ENCODE measurements around the gene CPA5. TPM values are rescaled to one million over a fixed set of nuclear protein-coding genes. Genes with fewer than 3 reads are reported as not detected.

Gene CPA5
- total RNA-seq, 6 experiments from 2014 or later = not detected

DNA sequence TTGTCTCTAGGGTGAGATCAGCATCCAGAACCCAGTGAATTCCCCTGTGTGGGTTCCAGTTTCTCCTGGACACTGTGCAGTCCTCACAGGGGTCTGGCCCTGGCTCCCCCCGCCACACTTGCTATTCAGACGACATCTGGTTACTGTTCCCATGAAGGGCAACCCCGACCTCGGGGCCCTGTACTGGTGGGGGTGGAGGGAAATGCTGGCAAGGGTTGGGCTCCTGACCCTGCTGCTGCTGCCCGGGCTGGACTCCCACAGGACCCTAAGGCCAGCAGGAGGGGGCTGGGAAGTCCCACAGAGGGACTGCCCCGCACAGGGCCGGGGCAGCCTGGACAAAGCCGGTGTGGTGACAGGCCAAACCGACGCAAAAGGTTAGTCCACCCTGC lies 34.9 kb downstream of the CPA5 start:
- DNase-seq = no peak
- H3K27ac Mint-ChIP-seq = no peak overlapping the region

DNA sequence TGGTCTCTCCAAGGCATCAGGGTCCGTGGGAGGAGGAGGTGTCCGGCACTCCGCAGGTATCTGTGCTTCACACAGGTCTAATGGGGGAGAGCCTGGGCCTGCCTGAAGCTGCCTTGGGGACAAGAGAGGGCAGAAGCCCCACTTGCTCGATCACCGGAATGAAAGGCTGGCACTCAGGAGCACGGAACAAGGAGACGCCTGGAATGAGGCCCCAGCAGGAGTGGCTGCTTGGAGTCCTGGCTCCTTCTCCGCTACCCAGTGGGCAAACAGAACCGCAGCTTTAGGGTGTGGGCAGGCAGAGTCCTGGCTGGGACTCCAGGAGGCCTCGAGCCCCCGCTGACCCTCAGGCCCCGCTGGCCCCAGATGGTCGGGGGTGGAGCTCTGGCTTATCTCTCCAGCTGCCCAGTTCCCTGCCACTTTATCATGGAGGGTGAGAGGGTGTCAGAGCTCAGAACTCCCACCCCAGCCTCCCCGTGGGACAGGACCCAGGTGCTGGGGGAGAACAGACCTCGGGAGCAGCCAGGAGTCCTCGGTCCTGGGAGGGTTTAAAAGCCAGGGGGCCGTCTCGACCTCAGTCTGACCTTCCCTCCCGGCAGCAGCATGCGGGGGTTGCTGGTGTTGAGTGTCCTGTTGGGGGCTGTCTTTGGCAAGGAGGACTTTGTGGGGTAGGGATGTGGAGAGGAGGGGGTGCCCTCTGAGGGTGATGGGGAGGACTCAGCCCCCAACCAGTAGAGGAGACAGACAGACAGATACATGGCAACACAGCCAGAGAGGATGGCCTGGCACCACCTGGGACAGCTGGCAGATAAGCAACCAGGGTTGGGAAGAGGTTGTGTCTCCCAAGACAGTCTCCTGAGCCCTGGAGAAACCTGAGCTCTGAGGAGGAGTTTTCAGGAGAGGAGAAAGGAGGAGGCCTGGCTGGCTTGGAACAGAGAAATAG lies 35.6 kb downstream of the CPA5 start, which contains the start of gene CPA1:
TSS of gene CPA1 (plus strand) at position 574 of the 940 bp plus-strand sequence. CDS start at position 601, 27 bp downstream.
- Mint-ChIP-seq H3K4me3 (no peak within 1 kb of the TSS), H3K27ac (no peak within 1 kb of the TSS), H3K9me3 (peaks cover 8% of the 10 kb centered on the region), H3K4me1 (ENCODE audit: low read depth) (no peaks in the 10 kb centered on the region), H3K36me3 (ENCODE audit: low read depth) (peaks cover 10% of the 10 kb centered on the region), H3K27me3 (ENCODE audit: insufficient read depth) (peaks cover 8% of the 10 kb centered on the region)
- DNase-seq = no peak
- TF ChIP-seq, protein P1, sequence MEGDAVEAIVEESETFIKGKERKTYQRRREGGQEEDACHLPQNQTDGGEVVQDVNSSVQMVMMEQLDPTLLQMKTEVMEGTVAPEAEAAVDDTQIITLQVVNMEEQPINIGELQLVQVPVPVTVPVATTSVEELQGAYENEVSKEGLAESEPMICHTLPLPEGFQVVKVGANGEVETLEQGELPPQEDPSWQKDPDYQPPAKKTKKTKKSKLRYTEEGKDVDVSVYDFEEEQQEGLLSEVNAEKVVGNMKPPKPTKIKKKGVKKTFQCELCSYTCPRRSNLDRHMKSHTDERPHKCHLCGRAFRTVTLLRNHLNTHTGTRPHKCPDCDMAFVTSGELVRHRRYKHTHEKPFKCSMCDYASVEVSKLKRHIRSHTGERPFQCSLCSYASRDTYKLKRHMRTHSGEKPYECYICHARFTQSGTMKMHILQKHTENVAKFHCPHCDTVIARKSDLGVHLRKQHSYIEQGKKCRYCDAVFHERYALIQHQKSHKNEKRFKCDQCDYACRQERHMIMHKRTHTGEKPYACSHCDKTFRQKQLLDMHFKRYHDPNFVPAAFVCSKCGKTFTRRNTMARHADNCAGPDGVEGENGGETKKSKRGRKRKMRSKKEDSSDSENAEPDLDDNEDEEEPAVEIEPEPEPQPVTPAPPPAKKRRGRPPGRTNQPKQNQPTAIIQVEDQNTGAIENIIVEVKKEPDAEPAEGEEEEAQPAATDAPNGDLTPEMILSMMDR (IDR thresholded peaks at IDR 0.05) = no peak

More for the DNA sequence above, 34.9 kb downstream of the CPA5 start:
- Mint-ChIP-seq H3K4me1 (ENCODE audit: low read depth) (peaks cover 1% of the 10 kb centered on the region), H3K27me3 (ENCODE audit: insufficient read depth) (peaks cover 6% of the 10 kb centered on the region), H3K36me3 (ENCODE audit: low read depth) (peaks cover 10% of the 10 kb centered on the region), H3K4me3 (no peak overlapping the region), H3K9me3 (peaks cover 8% of the 10 kb centered on the region)
- TF ChIP-seq, protein P1 (IDR thresholded peaks at IDR 0.05) = no peak

DNA sequence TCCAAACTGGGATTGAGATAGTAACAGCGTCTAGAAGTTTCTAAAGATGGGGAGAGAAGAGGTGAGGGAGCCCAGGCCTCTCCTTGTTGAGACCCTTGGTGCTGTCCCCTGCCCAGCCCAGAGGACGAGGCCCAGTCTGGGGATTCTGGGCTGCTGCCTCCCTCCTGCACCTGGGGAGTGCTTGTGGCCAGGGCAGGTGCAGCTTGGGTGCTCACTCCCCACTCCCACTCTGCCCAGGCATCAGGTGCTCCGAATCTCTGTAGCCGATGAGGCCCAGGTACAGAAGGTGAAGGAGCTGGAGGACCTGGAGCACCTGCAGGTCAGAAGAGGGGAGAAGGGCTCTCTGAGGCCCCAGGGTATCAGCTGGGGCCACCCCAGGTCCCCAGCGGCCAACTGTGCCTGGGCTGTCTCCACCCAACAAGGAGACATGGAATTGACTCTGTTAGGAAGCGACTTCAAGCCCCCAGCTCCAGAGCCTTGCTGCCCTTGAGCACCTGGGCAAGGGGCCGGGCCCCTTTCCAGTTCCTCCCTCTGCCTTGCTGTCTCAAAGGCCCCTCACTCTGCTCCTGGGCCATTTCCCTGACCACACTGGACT lies 36.3 kb downstream of the CPA5 start:
- Mint-ChIP-seq H3K9me3 (peaks cover 8% of the 10 kb centered on the region), H3K27me3 (ENCODE audit: insufficient read depth) (peaks cover 8% of the 10 kb centered on the region), H3K4me1 (ENCODE audit: low read depth) (no peaks in the 10 kb centered on the region), H3K36me3 (ENCODE audit: low read depth) (peaks cover 9% of the 10 kb centered on the region), H3K27ac (no peak overlapping the region), H3K4me3 (no peak overlapping the region)
- TF ChIP-seq, protein P1 (IDR thresholded peaks at IDR 0.05) = no peak
- no peak for DNase-seq

DNA sequence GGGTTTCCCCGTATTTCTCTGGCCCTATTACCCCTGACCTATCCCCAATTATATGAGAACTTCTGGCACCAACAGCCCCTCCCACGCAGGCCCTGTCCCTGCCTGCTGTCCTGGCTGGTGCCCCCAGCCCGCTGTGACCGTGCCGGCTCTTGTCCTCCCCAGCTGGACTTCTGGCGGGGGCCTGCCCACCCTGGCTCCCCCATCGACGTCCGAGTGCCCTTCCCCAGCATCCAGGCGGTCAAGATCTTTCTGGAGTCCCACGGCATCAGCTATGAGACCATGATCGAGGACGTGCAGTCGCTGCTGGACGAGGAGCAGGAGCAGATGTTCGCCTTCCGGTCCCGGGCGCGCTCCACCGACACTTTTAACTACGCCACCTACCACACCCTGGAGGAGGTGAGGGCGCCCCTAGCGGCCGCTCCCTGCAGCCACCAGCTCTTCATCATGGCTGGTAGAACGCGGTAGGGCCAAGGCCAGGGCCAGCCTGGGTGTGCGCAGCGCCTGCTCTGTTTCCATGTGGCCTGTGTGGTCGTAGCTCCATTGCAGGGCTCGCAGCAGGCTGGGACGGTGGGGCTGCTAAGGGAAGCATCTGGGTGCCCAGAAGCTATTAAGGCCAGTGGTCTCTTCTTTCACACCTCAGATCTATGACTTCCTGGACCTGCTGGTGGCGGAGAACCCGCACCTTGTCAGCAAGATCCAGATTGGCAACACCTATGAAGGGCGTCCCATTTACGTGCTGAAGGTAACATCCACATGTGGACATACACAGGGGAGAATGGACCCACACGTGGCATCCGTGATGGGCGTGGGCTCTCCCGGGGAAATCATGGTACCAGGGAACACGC lies 37.1 kb downstream of the CPA5 start:
- H3K27ac Mint-ChIP-seq = no peak overlapping the region
- no peaks in the 10 kb centered on the region for H3K4me1 Mint-ChIP-seq (ENCODE audit: low read depth)
- peaks cover 8% of the 10 kb centered on the region for H3K27me3 Mint-ChIP-seq (ENCODE audit: insufficient read depth)

More for the DNA sequence above, 37.1 kb downstream of the CPA5 start:
- no peak overlapping the region for H3K4me3 Mint-ChIP-seq
- peaks cover 1% of the 10 kb centered on the region for H3K36me3 Mint-ChIP-seq (ENCODE audit: low read depth)
- no peak for DNase-seq
- H3K9me3 Mint-ChIP-seq = peaks cover under 1% of the 10 kb centered on the region
- TF ChIP-seq, protein P1 (IDR thresholded peaks at IDR 0.05) = peak; percentile 42

Measured in HFFc6 (cell line).